Endothelial cell of umbilical vein (primary cell): Measurements from ENCODE around the gene ANO1. TPM values are rescaled to one million over a fixed set of nuclear protein-coding genes. Genes with fewer than 3 reads are reported as not detected.

Source experiments
- BruUV-seq: library from RNA; stranded (reverse); fragments of 400-500 nt; replicated peaks from 2 replicates; lab custom pipeline; 2021; lab: Mats Ljungman, UMichigan
- CTCF ChIA-PET: fragments of 300-600, 350-600 bp; sonication (Branson Sonifier 250); formaldehyde crosslinking; loops from one replicate; lab custom pipeline; 2021; ENCODE audit warnings: antibody characterized with exemption, inconsistent platforms; lab: Charles Lee
- POLR2A ChIA-PET: fragments of 300-600, 350-600 bp; sonication (Branson Sonifier 250); formaldehyde crosslinking; loops from one replicate; lab custom pipeline; 2021; ENCODE audit warnings: antibody characterized with exemption, inconsistent platforms; lab: Charles Lee
- DNase-seq: peaks from one replicate; pipeline ENCODE4 v3.0.0-alpha.2; 2011; ENCODE audit warnings: low read depth, low spot score
- FAIRE-seq: peaks from 2 replicates; lab custom pipeline; 2011; peaks lifted over from hg19 to GRCh38; lab: Jason Lieb, UNC
- H2AFZ ChIP-seq: 2 replicates; pipeline ENCODE4 v1.6.0; 2012; ENCODE audit warnings: low read depth, low read length, control low read depth, inconsistent platforms
- H3K27ac ChIP-seq: 2 replicates; pipeline ENCODE4 v1.5.1; 2011; ENCODE audit warnings: low read depth, mild to moderate bottlenecking, control low read depth, low read length, moderate library complexity; ENCODE audit not compliant: insufficient read depth
- H3K27me3 ChIP-seq, 2 experiments: 2 replicates each; pipeline versions ENCODE4 v1.6.0 to v1.6.1; 2011; ENCODE audit warnings: low read length in 2 of 2, mixed read lengths in 1 of 2; ENCODE audit not compliant: control insufficient read depth in 2 of 2, insufficient read depth in 2 of 2
- H3K36me3 ChIP-seq, 2 experiments: 2 replicates in 1 of 2; 3 replicates in 1 of 2; pipeline ENCODE4 v1.5.1; 2011; ENCODE audit warnings: low read length in 2 of 2, mild to moderate bottlenecking in 1 of 2, moderate library complexity in 1 of 2; ENCODE audit not compliant: control insufficient read depth in 2 of 2, insufficient read depth in 2 of 2; ENCODE audit errors: extremely low read depth in 1 of 2
- H3K4me1 ChIP-seq: 3 replicates; pipeline ENCODE4 v1.5.1; 2011; ENCODE audit warnings: mild to moderate bottlenecking, low read length; ENCODE audit not compliant: control insufficient read depth, insufficient read depth; ENCODE audit errors: extremely low read depth
- H3K4me2 ChIP-seq: 2 replicates; pipeline ENCODE4 v1.6.1; 2011; ENCODE audit warnings: low read length, control low read depth, mixed read lengths; ENCODE audit not compliant: insufficient read depth
- H3K4me3 ChIP-seq, 3 experiments: fragments of 200-600 bp in 1 of 3; sonication (generic), shearing (Covaris generic) in 1 of 3; replicated peaks in 1 of 3; 2 replicates each; pipeline ENCODE4 v1.5.1; 2011 to 2016; ENCODE audit warnings: control low read depth in 3 of 3, low read length in 3 of 3, mild to moderate bottlenecking in 2 of 3, inconsistent platforms in 1 of 3, low read depth in 1 of 3, moderate library complexity in 1 of 3; ENCODE audit not compliant: insufficient read depth in 1 of 3
- H3K79me2 ChIP-seq: 2 replicates; pipeline ENCODE4 v1.6.0; 2012; ENCODE audit warnings: low read length, inconsistent platforms; ENCODE audit not compliant: control insufficient read depth, insufficient read depth
- H3K9ac ChIP-seq: replicated peaks from 2 replicates; pipeline ENCODE3; 2011; ENCODE audit warnings: low read length, control low read depth; ENCODE audit not compliant: insufficient read depth; ENCODE audit errors: extremely low read depth
- H3K9me1 ChIP-seq: replicated peaks from 3 replicates; pipeline ENCODE4 v1.6.0; 2011; ENCODE audit warnings: mild to moderate bottlenecking, low read length; ENCODE audit not compliant: control insufficient read depth, insufficient read depth; ENCODE audit errors: extremely low read depth
- H3K9me3 ChIP-seq: replicated peaks from 2 replicates; pipeline ENCODE4 v1.5.1; 2012; ENCODE audit warnings: low read length, inconsistent platforms; ENCODE audit not compliant: control insufficient read depth, insufficient read depth
- H4K20me1 ChIP-seq: replicated peaks from 2 replicates; pipeline ENCODE3; 2011; ENCODE audit warnings: mild to moderate bottlenecking, low read length; ENCODE audit not compliant: control insufficient read depth, insufficient read depth; ENCODE audit errors: extremely low read depth
- CTCF ChIP-seq, 2 donors: IDR thresholded peaks; 1 replicate in 1 of 2; 2 replicates in 1 of 2; pipeline ENCODE4 v1.5.1; 2011; ENCODE audit warnings: low read length in 2 of 2, mild to moderate bottlenecking in 2 of 2, moderate library complexity in 2 of 2, control low read depth in 1 of 2, inconsistent platforms in 1 of 2, low read depth in 1 of 2; ENCODE audit not compliant: insufficient read depth in 1 of 2; ENCODE audit errors: extremely low read depth in 1 of 2
- EZH2 ChIP-seq: IDR thresholded peaks from 2 replicates; pipeline ENCODE4 v1.6.1; 2012; ENCODE audit warnings: borderline replicate concordance, low read depth, mild to moderate bottlenecking, moderate library complexity, low read length, inconsistent platforms; ENCODE audit not compliant: severe bottlenecking
- FOS ChIP-seq: IDR thresholded peaks from 2 replicates; pipeline ENCODE4 v1.6.1; 2011; ENCODE audit warnings: mild to moderate bottlenecking, low read length, moderate library complexity, borderline replicate concordance; ENCODE audit not compliant: insufficient read depth
- GATA2 ChIP-seq: IDR thresholded peaks from 2 replicates; pipeline ENCODE4 v1.7.0; 2011; ENCODE audit warnings: low read depth, mild to moderate bottlenecking, moderate library complexity, mixed read lengths, low read length; ENCODE audit not compliant: insufficient read length, insufficient read depth
- JUN ChIP-seq: IDR thresholded peaks from 2 replicates; pipeline ENCODE4 v1.6.1; 2011; ENCODE audit warnings: borderline replicate concordance, low read depth; ENCODE audit not compliant: insufficient read length, insufficient read depth
- MAX ChIP-seq: IDR thresholded peaks from 2 replicates; pipeline ENCODE4 v1.6.1; 2011; ENCODE audit not compliant: insufficient read depth, insufficient read length
- MYC ChIP-seq: IDR thresholded peaks from one replicate; pipeline ENCODE4 v1.6.1; 2011; ENCODE audit warnings: mild to moderate bottlenecking, low read depth, low read length
- POLR2A ChIP-seq: IDR thresholded peaks from 2 replicates; pipeline ENCODE4 v1.6.1; 2012; ENCODE audit warnings: low read depth, mild to moderate bottlenecking, control low read depth, low read length
- POLR2AphosphoS5 ChIP-seq: IDR thresholded peaks from 2 replicates; pipeline ENCODE4 v1.6.1; 2012; ENCODE audit warnings: low read depth, mild to moderate bottlenecking, control low read depth, low read length, moderate library complexity; ENCODE audit not compliant: insufficient read depth
- dilution Hi-C: fragments of 300-500 bp; cut with MboI; formaldehyde crosslinking; loops from one replicate; pipeline ENCODE4 v1.15.0; 2019; ENCODE audit warnings: low sequenced_read_pairs; ENCODE audit not compliant: extremely low pct_ligation_motif_present
- intact Hi-C: fragments of 100-400 bp; cut with micrococcal nuclease; formaldehyde crosslinking; loops from one replicate; pipeline ENCODE4 v1.10.0; 2022
- polyA plus RNA-seq, 4 experiments: library from polyadenylated mRNA; depleted of rRNA in 3 of 4; stranded (reverse) in 3 of 4; unstranded in 1 of 4; fragments of >200 nt; gene quantifications; 2 replicates each; pipeline versions ENCODE4 v1.2.1 to v1.2.3, GENCODE V29; 2011 to 2012; ENCODE audit warnings: missing spikeins in 1 of 4
- total RNA-seq: library from RNA; stranded (reverse); gene quantifications from 2 replicates; pipeline ENCODE4 v1.2.3, GENCODE V29; 2021

The ANO1 gene
- total and polyA plus RNA-seq, 2 donors (not counting 3 experiments of a cell fraction or from before 2014, with no cell fraction given), result 0.03 to 0.40 TPM

GRCh38 chr11:70055444-70055843 lies 22.7 kb upstream of the ANO1 start:
- TF ChIP-seq MAX, result no peak
- TF ChIP-seq JUN, result no peak
- TF ChIP-seq POLR2A, result no peak
- no peak for TF ChIP-seq CTCF (IDR thresholded peaks at IDR 0.05; ENCODE audit: extremely low read depth in 1 of 2, insufficient read depth in 1 of 2, low read depth in 1 of 2, low read length in 2 of 2)
- no peak for TF ChIP-seq EZH2
- TF ChIP-seq GATA2, result no peak
- no peak for TF ChIP-seq MYC
- no peak for TF ChIP-seq POLR2AphosphoS5
- TF ChIP-seq FOS, result no peak
- DNase-seq (no peak), FAIRE-seq (no peak)
- peaks cover 5 to 51% of the 10 kb centered on the region in 2 experiments for H3K27me3 ChIP-seq
- ChIA-PET CTCF (no interaction called here), POLR2A (no interaction called here)
- H3K4me2 ChIP-seq, result no peak overlapping the region
- no peak overlapping the region for H3K9ac ChIP-seq
- H3K79me2 ChIP-seq, result no peaks in the 10 kb centered on the region
- no peaks in the 10 kb centered on the region for H4K20me1 ChIP-seq
- no peak overlapping the region for H3K27ac ChIP-seq
- no peaks in the 10 kb centered on the region for H3K9me1 ChIP-seq
- H2AFZ ChIP-seq, result no peak overlapping the region
- no peaks in the 10 kb centered on the region for H3K9me3 ChIP-seq
- intact Hi-C loops (no loop called here), dilution Hi-C loops (no loop called here)
- no peak overlapping the region for H3K4me3 ChIP-seq
- BruUV-seq, result no TSS peak
- no peaks in the 10 kb centered on the region for H3K4me1 ChIP-seq
- H3K36me3 ChIP-seq, result no peaks in the 10 kb centered on the region
